ENCODE results near the gene CARD9.

DNA sequence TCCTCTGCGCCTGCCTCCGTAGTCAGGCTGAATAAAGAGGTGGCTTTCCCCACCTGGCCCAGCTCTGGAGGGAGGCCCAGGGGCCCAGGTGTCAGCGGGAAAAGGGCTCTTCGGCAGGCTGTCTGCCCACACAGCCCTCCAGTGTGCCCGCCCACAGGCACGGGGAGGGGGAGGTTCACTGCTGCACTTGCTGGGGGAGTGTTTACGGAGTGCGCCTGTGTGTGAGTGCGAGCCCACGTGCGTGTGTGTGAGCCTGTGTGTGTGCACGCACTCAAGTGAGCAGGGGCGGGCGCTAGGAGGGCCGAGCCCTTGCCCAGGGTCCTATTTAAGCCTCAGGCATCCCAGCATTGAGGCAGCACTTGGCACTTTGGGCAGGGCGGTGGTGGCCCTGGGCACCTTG, 20.8 kb downstream of the CARD9 start:
- no peak for TF ChIP-seq CTCF (IDR thresholded peaks at IDR 0.05)
- no peak for TF ChIP-seq POLR2A (IDR thresholded peaks at IDR 0.05)

Measured in Peyer's patch (tissue), 4 donors.